ENCODE results near the gene RREB1.

RREB1 gene

DNA sequence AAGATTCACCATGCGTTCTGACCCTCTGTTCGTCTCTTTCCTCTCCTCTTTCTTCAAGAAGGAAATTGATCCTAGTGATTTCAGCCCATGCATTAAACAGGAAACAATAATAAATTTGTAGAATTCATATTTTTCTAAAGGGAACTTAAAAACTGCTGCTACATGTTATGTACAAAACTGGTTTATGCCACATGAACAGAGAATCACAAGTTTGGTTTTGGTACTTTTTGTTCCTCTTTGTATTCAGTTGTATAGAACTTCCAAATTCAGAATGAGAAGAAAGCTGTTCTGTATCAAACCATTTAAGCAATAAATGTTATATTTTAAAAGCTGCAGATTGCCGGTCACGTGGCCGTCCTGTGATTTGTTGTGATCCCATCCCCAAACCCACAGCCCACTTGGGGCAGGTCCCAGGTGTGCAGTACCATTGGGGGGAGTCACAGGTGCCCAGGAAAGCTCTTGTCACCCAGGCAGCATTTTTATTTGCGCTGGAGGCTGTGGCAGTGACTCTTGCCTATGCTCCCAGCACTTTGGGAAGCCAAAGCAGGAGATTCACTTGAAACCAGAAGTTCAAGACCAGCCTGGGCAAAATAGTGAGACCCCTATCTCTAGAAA lies 144.0 kb downstream of the RREB1 start:
- in situ Hi-C loops (cut with MboI; ENCODE audit: low sequenced_read_pairs, unreplicated experiment): no loop called here
- no peak for DNase-seq (ENCODE audit: low spot score)
- TF ChIP-seq, protein P1, sequence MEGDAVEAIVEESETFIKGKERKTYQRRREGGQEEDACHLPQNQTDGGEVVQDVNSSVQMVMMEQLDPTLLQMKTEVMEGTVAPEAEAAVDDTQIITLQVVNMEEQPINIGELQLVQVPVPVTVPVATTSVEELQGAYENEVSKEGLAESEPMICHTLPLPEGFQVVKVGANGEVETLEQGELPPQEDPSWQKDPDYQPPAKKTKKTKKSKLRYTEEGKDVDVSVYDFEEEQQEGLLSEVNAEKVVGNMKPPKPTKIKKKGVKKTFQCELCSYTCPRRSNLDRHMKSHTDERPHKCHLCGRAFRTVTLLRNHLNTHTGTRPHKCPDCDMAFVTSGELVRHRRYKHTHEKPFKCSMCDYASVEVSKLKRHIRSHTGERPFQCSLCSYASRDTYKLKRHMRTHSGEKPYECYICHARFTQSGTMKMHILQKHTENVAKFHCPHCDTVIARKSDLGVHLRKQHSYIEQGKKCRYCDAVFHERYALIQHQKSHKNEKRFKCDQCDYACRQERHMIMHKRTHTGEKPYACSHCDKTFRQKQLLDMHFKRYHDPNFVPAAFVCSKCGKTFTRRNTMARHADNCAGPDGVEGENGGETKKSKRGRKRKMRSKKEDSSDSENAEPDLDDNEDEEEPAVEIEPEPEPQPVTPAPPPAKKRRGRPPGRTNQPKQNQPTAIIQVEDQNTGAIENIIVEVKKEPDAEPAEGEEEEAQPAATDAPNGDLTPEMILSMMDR (IDR thresholded peaks at IDR 0.05; ENCODE audit: borderline replicate concordance, control extremely low read depth, extremely low read depth, insufficient read depth, missing control alignments): no peak

DNA sequence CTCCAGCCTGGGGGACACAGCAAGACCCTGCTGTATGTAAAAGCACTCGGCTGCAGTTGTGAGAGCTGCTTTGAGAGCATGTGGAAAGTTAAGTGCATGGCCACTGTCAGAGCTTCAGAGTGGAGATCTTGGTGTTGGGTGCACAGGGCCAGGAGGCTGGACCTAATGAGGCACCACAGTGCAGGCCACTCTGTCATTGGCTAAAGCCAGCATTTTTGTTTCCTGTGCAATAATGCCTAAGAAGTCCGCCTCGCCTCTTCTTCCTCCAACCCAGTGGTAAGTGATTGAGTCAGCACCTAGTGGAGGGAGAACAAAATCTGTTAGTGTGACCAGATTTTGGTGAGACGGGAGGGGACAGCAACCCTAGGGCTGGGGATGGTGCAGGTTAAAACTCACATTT lies 144.6 kb downstream of the RREB1 start:
- no peak for DNase-seq (ENCODE audit: low spot score)
- TF ChIP-seq, protein P1 (IDR thresholded peaks at IDR 0.05; ENCODE audit: borderline replicate concordance, control extremely low read depth, extremely low read depth, insufficient read depth, missing control alignments): no peak
- in situ Hi-C loops (cut with MboI; ENCODE audit: low sequenced_read_pairs, unreplicated experiment): no loop called here

DNA sequence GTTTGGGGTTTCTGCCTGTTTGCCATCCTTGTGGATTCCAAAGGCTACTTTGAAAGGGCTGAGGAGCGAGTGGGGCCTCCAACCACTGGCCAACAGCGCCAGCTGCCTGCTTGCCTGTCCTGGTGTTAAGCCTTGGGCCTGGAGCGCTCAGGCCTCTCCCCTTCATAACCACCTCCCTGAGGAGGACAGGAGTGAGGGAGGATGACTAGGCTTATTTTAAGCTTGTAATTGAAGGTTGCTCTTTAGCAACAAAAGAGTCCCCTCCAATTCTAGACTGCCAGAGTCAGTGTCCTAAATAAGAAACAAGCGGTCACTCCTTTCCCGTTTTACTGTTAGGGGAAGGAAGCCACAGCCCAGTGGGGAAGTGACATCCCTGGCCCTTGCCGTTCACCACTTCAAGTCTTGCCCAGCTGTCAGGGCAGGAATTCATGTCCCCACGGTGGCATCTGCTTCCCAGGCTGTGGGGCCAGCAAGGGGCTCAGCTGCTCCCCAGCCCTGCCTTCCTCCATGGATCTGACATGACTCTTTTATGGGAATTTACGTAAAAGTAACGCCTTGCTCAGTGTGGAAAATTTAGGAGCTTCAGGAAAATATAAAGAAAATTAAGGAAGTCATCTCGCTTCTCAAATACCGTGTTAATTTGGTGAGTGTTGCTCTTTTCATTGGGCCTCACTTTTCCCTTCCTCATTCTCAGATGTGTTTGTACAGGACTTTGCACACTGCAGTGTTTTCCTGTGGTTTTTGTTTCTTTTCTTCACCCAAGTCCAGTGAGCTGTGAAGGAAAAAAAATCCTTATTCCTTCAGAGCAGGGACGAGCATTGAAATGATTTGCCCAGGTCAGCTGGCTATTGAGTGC lies 147.4 kb downstream of the RREB1 start:
- TF ChIP-seq, protein P1 (IDR thresholded peaks at IDR 0.05; ENCODE audit: borderline replicate concordance, control extremely low read depth, extremely low read depth, insufficient read depth, missing control alignments): no peak
- no peak for DNase-seq (ENCODE audit: low spot score)
- in situ Hi-C loops (cut with MboI; ENCODE audit: low sequenced_read_pairs, unreplicated experiment): no loop called here

DNA sequence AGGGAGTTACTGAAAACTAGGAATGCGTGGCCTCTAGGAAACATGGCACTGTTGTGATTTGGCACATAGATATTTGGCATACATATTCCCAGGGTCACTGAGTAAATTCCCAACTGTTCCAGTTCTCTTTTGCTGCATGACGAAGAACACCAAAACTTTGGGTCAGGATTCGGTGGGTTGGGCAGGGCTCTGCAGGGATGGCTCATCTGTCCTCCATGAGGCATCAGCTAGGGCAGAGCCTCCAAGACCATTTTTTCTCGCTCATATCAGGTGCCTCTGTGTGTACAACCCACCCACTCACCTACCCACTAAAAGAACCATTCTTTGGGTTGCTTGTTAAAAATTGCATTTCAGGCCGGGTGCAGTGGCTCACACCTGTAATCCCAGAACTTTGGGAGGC lies 148.2 kb downstream of the RREB1 start:
- no peak for DNase-seq (ENCODE audit: low spot score)
- TF ChIP-seq, protein P1 (IDR thresholded peaks at IDR 0.05; ENCODE audit: borderline replicate concordance, control extremely low read depth, extremely low read depth, insufficient read depth, missing control alignments): no peak
- in situ Hi-C loops (cut with MboI; ENCODE audit: low sequenced_read_pairs, unreplicated experiment): no loop called here

DNA sequence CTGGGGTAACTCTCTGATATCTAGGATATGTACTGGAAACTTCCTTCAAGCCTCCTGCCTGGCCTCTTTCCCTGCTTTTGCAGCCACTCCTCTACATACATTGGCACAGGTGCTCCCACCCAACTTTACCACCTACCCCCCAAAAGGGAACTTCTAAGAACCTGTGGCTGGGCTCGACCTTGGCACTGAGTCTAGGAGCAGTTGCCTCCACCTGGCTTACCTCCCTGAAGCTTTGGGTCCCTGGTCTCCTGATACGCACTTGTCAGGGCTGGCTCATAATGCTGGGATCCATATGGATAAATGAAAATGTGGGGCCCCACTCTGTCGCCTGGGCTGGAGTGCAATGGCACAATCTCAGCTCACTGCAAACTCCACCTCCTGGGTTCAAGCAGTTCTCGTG lies 149.0 kb downstream of the RREB1 start:
- DNase-seq (ENCODE audit: low spot score): no peak

DNA sequence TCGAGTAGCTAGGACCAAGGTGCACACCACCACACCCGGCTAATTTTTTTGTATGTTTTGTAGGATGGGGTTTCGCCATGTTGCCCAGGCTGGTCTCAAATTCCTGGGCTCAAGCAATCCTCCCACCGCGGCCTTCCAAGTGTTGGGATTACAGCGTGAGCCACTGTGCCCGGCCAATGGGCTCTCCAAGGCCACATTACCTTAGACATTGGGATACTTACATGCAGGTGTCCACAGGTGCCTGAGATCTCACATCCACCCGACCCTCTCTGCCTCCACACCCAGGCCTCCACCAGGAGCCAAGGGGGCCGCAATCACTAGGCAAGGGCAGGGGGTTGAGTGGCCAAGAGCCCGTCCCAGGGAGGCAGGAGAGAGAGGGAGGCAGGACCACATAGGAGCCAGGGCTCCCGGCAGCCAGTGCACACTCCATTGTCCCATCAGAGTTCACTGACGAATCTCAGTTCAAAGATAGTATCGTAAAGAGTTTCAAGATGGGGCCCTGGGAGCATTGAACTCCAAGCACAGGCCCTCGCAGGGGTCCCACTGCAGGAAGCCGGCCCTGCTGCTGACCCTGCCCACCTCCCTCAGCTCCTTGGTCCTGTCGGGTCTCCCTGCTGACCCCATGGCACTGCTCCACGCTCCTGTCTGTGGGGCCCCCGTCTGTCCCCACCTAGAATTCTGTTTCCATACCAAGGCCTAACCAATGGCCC lies 149.9 kb downstream of the RREB1 start:
- in situ Hi-C loops (cut with MboI; ENCODE audit: low sequenced_read_pairs, unreplicated experiment): no loop called here
- TF ChIP-seq, protein P1 (IDR thresholded peaks at IDR 0.05; ENCODE audit: borderline replicate concordance, control extremely low read depth, extremely low read depth, insufficient read depth, missing control alignments): no peak
- no peak for DNase-seq (ENCODE audit: low spot score)

More for the DNA sequence above, 149.0 kb downstream of the RREB1 start:
- TF ChIP-seq, protein P1 (IDR thresholded peaks at IDR 0.05; ENCODE audit: borderline replicate concordance, control extremely low read depth, extremely low read depth, insufficient read depth, missing control alignments): no peak
- in situ Hi-C loops (cut with MboI; ENCODE audit: low sequenced_read_pairs, unreplicated experiment): no loop called here

Measured in GM13976 (cell line).